C4-2B (cell line): Measurements from ENCODE around the gene RAB11FIP4.

Experiments used
- H3K27ac ChIP-seq: fragments of 450-650 bp; 2 replicates; pipeline ENCODE4 v1.5.1; 2017
- CTCF ChIP-seq: fragments of 450-650 bp; conservative IDR thresholded peaks from 2 replicates; pipeline ENCODE4 v1.5.1; 2017; ENCODE audit warnings: mild to moderate bottlenecking
- ZFX ChIP-seq: fragments of 450-650 bp; IDR thresholded peaks from 2 replicates; pipeline ENCODE4 v1.6.1; 2017

RAB11FIP4 gene

GRCh38 chr17:31496601-31497000 is 105.1 kb downstream of the RAB11FIP4 start:
- H3K27ac ChIP-seq = no peak overlapping the region
- no peak for TF ChIP-seq CTCF
- no peak for TF ChIP-seq ZFX

DNA sequence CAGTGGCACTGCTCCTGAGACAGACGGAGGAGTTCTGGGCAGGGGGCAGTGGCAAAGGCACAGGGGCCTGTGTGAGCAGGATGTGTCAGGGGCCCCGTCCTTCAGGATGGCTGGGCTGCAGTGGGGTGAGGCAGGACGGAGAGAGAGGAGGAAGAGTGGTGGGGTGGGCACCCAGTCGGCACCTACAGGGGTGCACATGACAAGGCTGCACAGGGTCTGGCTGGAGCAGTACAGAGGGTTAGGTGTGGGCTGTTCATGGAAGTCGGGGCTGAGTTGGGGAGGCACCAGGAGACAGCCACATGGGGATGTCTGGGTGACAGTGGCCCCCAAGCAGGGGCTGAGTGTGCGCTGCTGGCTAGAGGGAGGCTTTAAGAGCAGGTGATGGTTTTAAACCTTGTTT is 106.0 kb downstream of the RAB11FIP4 start:
- H3K27ac ChIP-seq = no peak overlapping the region
- TF ChIP-seq CTCF (no peak), ZFX (no peak)

DNA sequence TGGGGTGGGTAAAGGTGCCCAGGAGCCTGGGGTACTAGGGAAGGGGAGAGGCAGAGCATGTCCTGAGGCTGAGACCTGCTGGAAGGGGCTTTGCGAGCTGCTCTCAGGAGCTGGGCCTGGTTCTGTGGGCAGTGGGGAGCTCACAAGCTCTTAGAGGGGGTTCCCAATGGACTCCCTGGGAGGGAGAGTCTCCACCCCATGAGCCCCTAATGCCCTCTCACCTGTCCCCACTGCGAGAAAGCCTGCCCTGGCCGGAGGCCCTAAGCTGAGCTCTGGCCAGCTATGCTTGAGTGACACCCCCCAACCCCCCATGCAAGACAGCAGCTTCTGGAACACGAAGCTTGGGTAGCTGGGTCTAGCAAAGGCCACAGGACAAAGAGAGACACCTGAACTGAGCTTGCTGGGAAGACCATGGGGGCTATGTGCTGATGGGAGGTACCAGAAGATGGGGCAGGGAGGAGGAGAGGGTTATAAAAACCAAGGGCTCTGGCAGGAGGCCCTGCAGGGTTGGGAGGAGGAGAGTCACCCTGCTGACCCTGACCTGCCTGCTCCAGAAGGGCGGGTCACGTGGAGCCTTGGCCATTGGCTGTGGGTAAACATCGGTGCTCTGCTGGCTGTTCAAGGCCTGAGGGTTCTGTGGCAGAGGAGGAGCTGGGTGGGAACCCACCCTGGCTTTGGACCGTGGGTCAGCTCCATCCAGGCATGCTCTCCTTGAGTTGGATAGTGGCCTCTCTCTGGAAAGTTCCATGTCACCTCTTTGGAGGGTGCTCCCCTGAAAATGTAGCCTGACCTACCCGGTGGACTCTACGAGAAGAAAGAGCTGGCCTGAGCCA is 106.7 kb downstream of the RAB11FIP4 start:
- H3K27ac ChIP-seq = no peak overlapping the region
- TF ChIP-seq ZFX (no peak), CTCF (no peak)

DNA sequence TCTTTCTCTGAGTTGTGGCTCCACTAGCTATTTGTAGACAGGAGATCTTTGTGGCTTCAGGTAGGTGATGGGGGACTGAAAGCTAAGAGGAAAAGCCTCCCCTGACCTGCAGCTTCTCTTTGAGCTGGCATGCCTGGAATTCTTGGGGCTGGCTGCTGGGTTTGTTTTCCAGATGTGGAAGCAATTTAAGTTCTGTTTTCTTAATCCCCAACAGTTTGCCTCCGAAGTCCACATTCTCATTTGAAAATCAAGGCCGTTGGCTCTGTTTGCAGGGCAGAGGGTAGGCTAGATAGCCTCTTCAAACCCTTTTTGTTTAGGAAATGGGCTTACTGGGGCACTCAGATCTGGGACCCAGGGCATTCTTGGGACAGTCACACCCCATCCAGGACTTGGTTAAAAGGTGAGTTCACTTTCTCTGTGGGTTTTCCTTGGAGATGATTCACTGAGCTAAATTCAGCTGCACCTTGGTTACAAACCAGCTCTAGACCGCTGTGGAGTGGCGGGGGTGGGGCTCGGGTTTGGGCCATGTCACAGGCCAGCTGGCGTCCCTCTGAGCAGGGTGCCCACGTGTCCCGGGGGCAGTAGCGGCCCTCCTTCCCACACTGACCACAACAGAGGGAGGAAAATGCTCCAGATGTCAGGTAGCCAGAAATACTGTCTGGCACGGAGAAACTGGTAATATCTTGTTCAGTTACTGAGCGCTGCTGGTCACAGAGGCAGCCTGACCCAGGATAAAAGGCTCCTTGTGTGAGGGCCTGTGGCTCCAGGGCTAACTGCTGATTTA is 108.5 kb downstream of the RAB11FIP4 start:
- H3K27ac ChIP-seq = no peak overlapping the region
- TF ChIP-seq ZFX = no peak
- TF ChIP-seq CTCF = no peak

DNA sequence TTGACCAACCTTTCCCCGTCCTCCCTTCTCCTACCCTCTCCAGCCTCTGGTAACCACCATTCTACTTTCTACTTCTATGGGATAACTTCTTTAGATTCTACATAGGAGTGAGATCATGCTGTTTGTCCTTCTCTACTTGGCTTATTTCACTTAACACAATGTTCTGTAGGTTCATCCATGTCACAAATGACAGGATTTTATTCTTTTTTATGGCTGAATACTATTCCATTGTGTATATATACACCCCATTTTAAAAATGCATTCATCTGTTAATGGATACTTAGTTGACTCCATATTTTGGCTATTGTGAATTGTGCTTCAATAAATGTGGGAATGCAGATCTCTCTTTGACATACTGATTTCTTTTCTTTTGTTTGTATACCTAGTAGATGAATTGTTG is 115.0 kb downstream of the RAB11FIP4 start:
- TF ChIP-seq ZFX (no peak), CTCF (no peak)
- no peak overlapping the region for H3K27ac ChIP-seq

DNA sequence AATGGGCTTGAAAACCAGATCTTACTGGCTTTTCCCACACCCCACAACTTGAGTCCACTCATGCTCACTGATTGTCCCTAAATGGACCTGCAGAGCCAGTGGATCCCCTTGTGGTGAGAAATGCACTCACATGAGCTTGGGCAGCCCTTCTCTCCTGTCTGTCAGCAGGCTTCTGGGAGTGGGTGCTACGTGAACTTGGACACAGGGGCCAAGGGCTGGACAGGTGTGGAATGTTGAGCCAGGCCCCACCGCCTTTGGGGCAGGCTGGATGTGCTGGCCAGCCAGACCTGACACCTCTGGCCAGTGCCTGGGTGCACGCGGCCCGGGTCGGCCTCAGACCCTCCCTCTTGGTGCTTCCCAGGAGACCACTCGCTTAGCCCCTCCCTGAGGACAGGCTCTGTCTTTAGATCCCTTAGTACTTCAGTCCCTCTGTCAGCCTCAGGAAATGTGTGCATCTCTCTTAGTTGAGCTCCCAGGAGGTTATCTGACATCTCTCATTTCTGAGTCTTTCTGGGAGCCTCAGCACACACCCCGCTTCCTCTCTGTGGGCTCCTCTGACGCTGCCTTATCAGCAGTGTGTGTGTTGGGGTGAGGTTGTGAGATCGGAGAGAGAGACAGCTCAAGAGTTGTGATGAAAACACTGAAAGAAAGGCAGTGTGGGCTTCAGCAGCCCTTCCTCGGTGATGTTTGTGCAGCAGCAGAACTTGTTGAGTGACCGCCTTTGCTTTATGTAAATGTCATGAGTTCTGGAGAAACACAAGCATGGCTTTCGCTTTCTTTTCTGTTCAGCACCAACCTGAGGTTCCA is 117.0 kb downstream of the RAB11FIP4 start:
- no peak overlapping the region for H3K27ac ChIP-seq
- TF ChIP-seq ZFX (no peak), CTCF (no peak)
